Measurements from ENCODE around the gene ERRFI1.

The ERRFI1 gene

GRCh38 chr1:8019229-8019620 is 6.9 kb downstream of the ERRFI1 start:
- DNase-seq, result no peak
- H3K27me3 ChIP-seq (ENCODE audit: insufficient read depth, low read depth, severe bottlenecking), result no peaks in the 10 kb centered on the region
- no peak overlapping the region for H3K4me3 ChIP-seq (ENCODE audit: low read depth, low read length)
- H3K9me3 ChIP-seq (ENCODE audit: severe bottlenecking), result no peaks in the 10 kb centered on the region
- peaks cover 9% of the 10 kb centered on the region for H3K36me3 ChIP-seq
- TF ChIP-seq, protein P1, sequence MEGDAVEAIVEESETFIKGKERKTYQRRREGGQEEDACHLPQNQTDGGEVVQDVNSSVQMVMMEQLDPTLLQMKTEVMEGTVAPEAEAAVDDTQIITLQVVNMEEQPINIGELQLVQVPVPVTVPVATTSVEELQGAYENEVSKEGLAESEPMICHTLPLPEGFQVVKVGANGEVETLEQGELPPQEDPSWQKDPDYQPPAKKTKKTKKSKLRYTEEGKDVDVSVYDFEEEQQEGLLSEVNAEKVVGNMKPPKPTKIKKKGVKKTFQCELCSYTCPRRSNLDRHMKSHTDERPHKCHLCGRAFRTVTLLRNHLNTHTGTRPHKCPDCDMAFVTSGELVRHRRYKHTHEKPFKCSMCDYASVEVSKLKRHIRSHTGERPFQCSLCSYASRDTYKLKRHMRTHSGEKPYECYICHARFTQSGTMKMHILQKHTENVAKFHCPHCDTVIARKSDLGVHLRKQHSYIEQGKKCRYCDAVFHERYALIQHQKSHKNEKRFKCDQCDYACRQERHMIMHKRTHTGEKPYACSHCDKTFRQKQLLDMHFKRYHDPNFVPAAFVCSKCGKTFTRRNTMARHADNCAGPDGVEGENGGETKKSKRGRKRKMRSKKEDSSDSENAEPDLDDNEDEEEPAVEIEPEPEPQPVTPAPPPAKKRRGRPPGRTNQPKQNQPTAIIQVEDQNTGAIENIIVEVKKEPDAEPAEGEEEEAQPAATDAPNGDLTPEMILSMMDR (IDR thresholded peaks at IDR 0.05; ENCODE audit: low read depth, low read length), result no peak
- H3K27ac ChIP-seq, result no peak overlapping the region

DNA sequence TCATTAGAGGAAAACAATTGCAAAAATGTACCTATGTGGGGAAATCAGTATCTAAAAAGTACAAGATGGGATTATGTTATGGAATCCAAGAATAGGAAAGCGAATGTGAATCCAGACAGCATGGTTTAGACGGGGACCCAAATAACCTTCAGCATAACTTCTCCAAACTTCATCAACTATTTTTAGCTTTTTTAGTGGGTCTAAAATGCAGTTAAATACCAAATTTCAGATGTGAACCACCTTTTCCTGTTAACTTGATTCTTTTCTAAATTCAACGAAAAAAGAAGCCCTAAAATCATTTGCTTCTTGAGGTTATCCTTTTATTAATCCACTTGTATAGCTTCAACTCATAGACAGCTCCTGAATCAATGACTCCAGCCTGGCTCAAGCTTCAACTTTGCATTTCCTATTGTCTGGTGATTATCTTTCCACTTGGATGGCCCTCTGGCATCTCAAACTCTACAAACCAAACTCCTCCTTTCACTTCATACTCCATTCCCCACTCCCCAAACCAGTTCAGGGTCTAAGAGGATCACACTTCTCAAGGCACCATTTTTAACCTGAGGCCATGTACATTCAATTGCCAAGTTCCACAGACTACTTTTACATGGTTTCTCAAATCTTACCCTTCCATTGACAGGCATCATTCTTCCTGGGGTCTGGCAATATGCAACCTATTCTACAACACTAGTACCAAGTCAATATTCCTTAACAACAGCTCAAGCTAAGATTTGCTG is 7.4 kb downstream of the ERRFI1 start:
- DNase-seq, result no peak
- Histone ChIP-seq H3K27me3 (ENCODE audit: insufficient read depth, low read depth, severe bottlenecking) (no peaks in the 10 kb centered on the region), H3K27ac (no peak overlapping the region; the same call in 1 of the 2 replicates), H3K4me3 (ENCODE audit: low read depth, low read length) (no peak overlapping the region), H3K36me3 (peaks cover 13% of the 10 kb centered on the region), H3K9me3 (ENCODE audit: severe bottlenecking) (no peaks in the 10 kb centered on the region)
- TF ChIP-seq, protein P1 (IDR thresholded peaks at IDR 0.05; ENCODE audit: low read depth, low read length), result no peak

DNA sequence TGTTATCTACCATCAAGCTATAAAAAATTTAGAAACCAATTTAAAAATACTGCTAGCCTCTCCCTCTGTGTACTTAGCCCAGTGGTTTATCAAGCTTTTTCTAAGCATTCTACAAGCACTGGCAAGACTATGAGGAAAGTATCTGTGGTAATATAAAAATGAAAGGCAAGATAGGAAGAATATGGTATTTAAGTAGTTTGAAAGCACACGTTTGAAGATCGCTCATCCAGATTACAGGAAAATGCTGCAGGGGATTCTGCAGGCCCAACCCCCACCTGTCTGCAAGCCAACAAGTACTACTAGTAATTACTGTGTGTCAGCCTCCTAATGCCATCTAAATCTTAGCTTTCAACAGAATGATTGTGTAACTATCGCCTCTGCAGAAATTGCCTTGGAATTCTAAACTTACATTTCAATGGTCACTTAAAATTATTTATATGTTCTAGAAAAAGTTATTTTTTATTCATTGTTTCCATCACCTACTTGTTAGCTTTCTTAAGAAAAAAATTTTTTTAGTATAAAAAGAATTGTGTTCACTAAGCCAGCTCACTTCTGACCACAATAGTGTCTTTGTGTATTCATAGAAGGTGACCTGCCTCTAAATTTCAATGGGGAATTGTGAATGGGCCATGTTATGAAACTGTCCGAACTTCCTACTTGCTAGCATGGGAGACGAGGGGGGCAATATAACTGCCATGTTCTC is 8.5 kb downstream of the ERRFI1 start:
- peak; percentile 78 for DNase-seq
- peak overlapping the region; percentile 37 for H3K27ac ChIP-seq
- H3K36me3 ChIP-seq, result peaks cover 17% of the 10 kb centered on the region
- H3K4me3 ChIP-seq (ENCODE audit: low read depth, low read length), result no peak overlapping the region
- no peaks in the 10 kb centered on the region for H3K9me3 ChIP-seq (ENCODE audit: severe bottlenecking)
- TF ChIP-seq, protein P1 (IDR thresholded peaks at IDR 0.05; ENCODE audit: low read depth, low read length), result no peak
- H3K27me3 ChIP-seq (ENCODE audit: insufficient read depth, low read depth, severe bottlenecking), result no peaks in the 10 kb centered on the region

DNA sequence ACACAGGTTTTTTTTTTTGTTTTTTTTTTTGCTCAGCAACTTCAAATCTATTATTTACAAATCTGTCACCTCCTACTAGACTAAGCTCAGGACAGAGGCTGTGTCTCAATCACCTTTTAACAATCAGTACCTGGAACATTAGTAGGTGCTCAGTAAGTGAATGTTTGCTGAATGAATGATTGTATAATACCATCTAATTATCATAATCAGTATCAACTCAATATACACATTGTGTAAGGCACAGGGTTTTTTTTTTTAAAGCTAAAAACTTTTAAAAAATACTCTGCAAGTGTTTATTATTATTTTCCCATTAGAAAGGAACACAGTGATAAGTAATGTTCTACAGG is 9.2 kb downstream of the ERRFI1 start:
- Histone ChIP-seq H3K36me3 (peaks cover 18% of the 10 kb centered on the region), H3K9me3 (ENCODE audit: severe bottlenecking) (no peaks in the 10 kb centered on the region), H3K4me3 (ENCODE audit: low read depth, low read length) (no peak overlapping the region), H3K27me3 (ENCODE audit: insufficient read depth, low read depth, severe bottlenecking) (no peaks in the 10 kb centered on the region), H3K27ac (peak overlapping the region; percentile 37)
- no peak for DNase-seq
- TF ChIP-seq, protein P1 (IDR thresholded peaks at IDR 0.05; ENCODE audit: low read depth, low read length), result no peak

- Histone ChIP-seq H3K4me3 (ENCODE audit: low read depth, low read length) (no peak overlapping the region), H3K27ac (no peak overlapping the region), H3K9me3 (ENCODE audit: severe bottlenecking) (no peaks in the 10 kb centered on the region), H3K27me3 (ENCODE audit: insufficient read depth, low read depth, severe bottlenecking) (no peaks in the 10 kb centered on the region), H3K36me3 (peaks cover 23% of the 10 kb centered on the region)
- DNase-seq, result no peak
- TF ChIP-seq, protein P1 (IDR thresholded peaks at IDR 0.05; ENCODE audit: low read depth, low read length), result no peak
These were observed 9.8 kb downstream of the ERRFI1 start for GRCh38 chr1:8016210-8016894.
